ENCODE measurements around the gene PRAME. TPM values are rescaled to one million over a fixed set of nuclear protein-coding genes. Genes with fewer than 3 reads are reported as not detected.

PRAME gene
- total RNA-seq, 2 donors from 2014 or later = not detected

GRCh38 chr22:22538226-22538989, 20.7 kb downstream of the PRAME start:
- no peaks in the 10 kb centered on the region for H3K9me3 ChIP-seq
- H3K4me1 ChIP-seq (ENCODE audit: control insufficient read depth in 1 of 2, low read depth in 2 of 2) = no peaks in the 10 kb centered on the region
- H3K4me3 ChIP-seq = no peak overlapping the region
- no peak overlapping the region for H3K27ac ChIP-seq
- DNase-seq (ENCODE audit: low spot score) (no peak), ATAC-seq (ENCODE audit: insufficient number of reproducible peaks, low FRiP score, low read depth) (no peak)
- TF ChIP-seq CTCF (IDR thresholded peaks at IDR 0.05) = no peak
- no peaks in the 10 kb centered on the region for H3K36me3 ChIP-seq
- H3K27me3 ChIP-seq (replicated peaks; ENCODE audit: insufficient read depth) = no peaks in the 10 kb centered on the region

GRCh38 chr22:22536916-22537315, 22.1 kb downstream of the PRAME start:
- TF ChIP-seq CTCF (IDR thresholded peaks at IDR 0.05) = no peak
- no peaks in the 10 kb centered on the region for H3K4me1 ChIP-seq (ENCODE audit: control insufficient read depth in 1 of 2, low read depth in 2 of 2)
- DNase-seq (ENCODE audit: low spot score) (no peak), ATAC-seq (ENCODE audit: insufficient number of reproducible peaks, low FRiP score, low read depth) (no peak)
- no peak overlapping the region for H3K4me3 ChIP-seq
- H3K27ac ChIP-seq = no peak overlapping the region
- no peaks in the 10 kb centered on the region for H3K9me3 ChIP-seq
- no peaks in the 10 kb centered on the region for H3K36me3 ChIP-seq
- no peaks in the 10 kb centered on the region for H3K27me3 ChIP-seq (replicated peaks; ENCODE audit: insufficient read depth)

GRCh38 chr22:22536515-22536914, 22.6 kb downstream of the PRAME start:
- no peak for TF ChIP-seq CTCF (IDR thresholded peaks at IDR 0.05)
- Histone ChIP-seq H3K4me3 (no peak overlapping the region), H3K27me3 (replicated peaks; ENCODE audit: insufficient read depth) (no peaks in the 10 kb centered on the region), H3K27ac (no peak overlapping the region), H3K4me1 (ENCODE audit: control insufficient read depth in 1 of 2, low read depth in 2 of 2) (no peaks in the 10 kb centered on the region), H3K36me3 (no peaks in the 10 kb centered on the region), H3K9me3 (no peaks in the 10 kb centered on the region)
- DNase-seq (ENCODE audit: low spot score) (no peak), ATAC-seq (ENCODE audit: insufficient number of reproducible peaks, low FRiP score, low read depth) (no peak)

GRCh38 chr22:22535662-22536061, 23.4 kb downstream of the PRAME start:
- no peak for TF ChIP-seq CTCF (IDR thresholded peaks at IDR 0.05)
- H3K4me1 ChIP-seq (ENCODE audit: control insufficient read depth in 1 of 2, low read depth in 2 of 2) = no peaks in the 10 kb centered on the region
- no peak for ATAC-seq (ENCODE audit: insufficient number of reproducible peaks, low FRiP score, low read depth)

GRCh38 chr22:22534604-22535415, 24.3 kb downstream of the PRAME start:
- TF ChIP-seq CTCF (IDR thresholded peaks at IDR 0.05) = no peak
- H3K36me3 ChIP-seq = no peaks in the 10 kb centered on the region
- no peaks in the 10 kb centered on the region for H3K27me3 ChIP-seq (replicated peaks; ENCODE audit: insufficient read depth)
- DNase-seq (ENCODE audit: low spot score) (no peak), ATAC-seq (ENCODE audit: insufficient number of reproducible peaks, low FRiP score, low read depth) (no peak)
- H3K9me3 ChIP-seq = no peaks in the 10 kb centered on the region
- H3K4me1 ChIP-seq (ENCODE audit: control insufficient read depth in 1 of 2, low read depth in 2 of 2) = no peaks in the 10 kb centered on the region
- no peak overlapping the region for H3K27ac ChIP-seq
- H3K4me3 ChIP-seq = no peak overlapping the region

More at GRCh38 chr22:22535662-22536061, 23.4 kb downstream of the PRAME start:
- Histone ChIP-seq H3K27ac (no peak overlapping the region), H3K9me3 (no peaks in the 10 kb centered on the region), H3K36me3 (no peaks in the 10 kb centered on the region), H3K27me3 (replicated peaks; ENCODE audit: insufficient read depth) (no peaks in the 10 kb centered on the region), H3K4me3 (no peak overlapping the region)
- no peak for DNase-seq (ENCODE audit: low spot score)

Data from thoracic aorta (tissue), 2 donors.